PC-3 (cell line): ENCODE measurements around the gene CMBL. TPM values are rescaled to one million over a fixed set of nuclear protein-coding genes. Genes with fewer than 3 reads are reported as not detected.
A peak's percentile ranks its signal among the peaks of the same experiment; 100 is the strongest.

Source experiments
- ATAC-seq: fragments of 200-7000 bp; cut with Tn5 transposase; 2 replicates; pipeline ENCODE4 v1.9.1; 2020; ENCODE audit warnings: mild to moderate bottlenecking, moderate library complexity
- BruUV-seq: library from RNA; stranded (reverse); fragments of 400-500 nt; replicated peaks from 2 replicates; lab custom pipeline; 2021; lab: Mats Ljungman, UMichigan
- CTCF ChIA-PET: fragments of 300-600 bp; sonication (Branson Sonifier 250); formaldehyde crosslinking; loops from one replicate; lab custom pipeline; 2022; ENCODE audit warnings: antibody characterized with exemption; lab: Charles Lee
- POLR2A ChIA-PET: fragments of 300-600 bp; sonication (Branson Sonifier 250); formaldehyde crosslinking; loops from one replicate; lab custom pipeline; 2022; ENCODE audit warnings: antibody characterized with exemption; ENCODE audit not compliant: unreplicated experiment; lab: Charles Lee
- DNase-seq: peaks from one replicate; pipeline ENCODE4 v3.0.0-alpha.2; 2015
- H2AFZ ChIP-seq: fragments of 300-600 bp; sonication (generic); 2 replicates; pipeline ENCODE4 v1.6.0; 2016; ENCODE audit warnings: antibody characterized with exemption, low read length
- H3F3A ChIP-seq: fragments of 300-600 bp; sonication (generic); one replicate; pipeline ENCODE4 v1.6.0; 2017; ENCODE audit warnings: antibody characterized with exemption, low read length, control low read depth, mild to moderate bottlenecking; ENCODE audit not compliant: unreplicated experiment
- H3K27ac ChIP-seq: fragments of 300-600 bp; sonication (generic); 2 replicates; pipeline ENCODE4 v1.5.1; 2016; ENCODE audit warnings: mild to moderate bottlenecking, low read length
- H3K27me3 ChIP-seq: fragments of 300-600 bp; sonication (generic); 2 replicates; pipeline ENCODE4 v1.6.1; 2016; ENCODE audit warnings: low read length, mixed read lengths
- H3K36me3 ChIP-seq: fragments of 300-600 bp; sonication (generic); 2 replicates; pipeline ENCODE4 v1.6.1; 2016; ENCODE audit warnings: low read depth, mixed run types, low read length, mixed read lengths
- H3K4me1 ChIP-seq: fragments of 300-600 bp; sonication (generic); 2 replicates; pipeline ENCODE4 v1.5.1; 2016; ENCODE audit warnings: low read length; ENCODE audit not compliant: insufficient read depth
- H3K4me2 ChIP-seq: fragments of 300-600 bp; sonication (generic); 2 replicates; pipeline ENCODE4 v1.6.0; 2016; ENCODE audit warnings: low read length
- H3K4me3 ChIP-seq: fragments of 300-600 bp; sonication (generic); 2 replicates; pipeline ENCODE4 v1.5.1; 2016; ENCODE audit warnings: mild to moderate bottlenecking, low read length, mixed read lengths
- H3K79me2 ChIP-seq: fragments of 300-600 bp; sonication (generic); 2 replicates; pipeline ENCODE4 v1.6.1; 2017; ENCODE audit warnings: low read length, mixed read lengths
- H3K9ac ChIP-seq: fragments of 300-600 bp; sonication (generic); 2 replicates; pipeline ENCODE4 v1.6.0; 2016; ENCODE audit warnings: mild to moderate bottlenecking, low read length
- H3K9me2 ChIP-seq: fragments of 300-600 bp; sonication (generic); replicated peaks from 2 replicates; pipeline ENCODE4 v1.6.1; 2016; ENCODE audit warnings: mixed run types, low read length, mixed read lengths
- H3K9me3 ChIP-seq: fragments of 300-600 bp; sonication (generic); 2 replicates; pipeline ENCODE4 v1.6.1; 2016; ENCODE audit warnings: low read length, mixed read lengths
- H4K20me1 ChIP-seq: fragments of 300-600 bp; sonication (generic); 2 replicates; pipeline ENCODE4 v1.6.1; 2016; ENCODE audit warnings: low read length, mixed read lengths
- EZH2 ChIP-seq: fragments of 300-600 bp; sonication (generic); IDR thresholded peaks from one replicate; pipeline ENCODE4 v1.6.1; 2017; ENCODE audit warnings: antibody characterized with exemption, mild to moderate bottlenecking, low read length; ENCODE audit not compliant: unreplicated experiment
- EZH2phosphoT487 ChIP-seq: fragments of 300-600 bp; sonication (generic); IDR thresholded peaks from 2 replicates; pipeline ENCODE4 v1.6.1; 2018; ENCODE audit warnings: mild to moderate bottlenecking, antibody characterized with exemption, low read length, borderline replicate concordance
- intact Hi-C: fragments of 100-400 bp; cut with micrococcal nuclease; formaldehyde crosslinking; loops from 2 replicates; pipeline ENCODE4 v1.9.0; 2023
- total RNA-seq: library from RNA; depleted of rRNA; stranded (reverse); fragments of >200 nt; gene quantifications from 2 replicates; pipeline ENCODE4 v1.2.3, GENCODE V29; 2014
- TF ChIP-seq, protein P1 (sequence below): fragments of 300-600 bp; sonication (generic); conservative IDR thresholded peaks from 2 replicates; pipeline ENCODE4 v1.5.1; 2017; ENCODE audit warnings: antibody characterized with exemption, low read depth, mild to moderate bottlenecking, low read length

Gene CMBL
- total RNA-seq, 1 experiment from 2014 or later, result 35.7 TPM

DNA sequence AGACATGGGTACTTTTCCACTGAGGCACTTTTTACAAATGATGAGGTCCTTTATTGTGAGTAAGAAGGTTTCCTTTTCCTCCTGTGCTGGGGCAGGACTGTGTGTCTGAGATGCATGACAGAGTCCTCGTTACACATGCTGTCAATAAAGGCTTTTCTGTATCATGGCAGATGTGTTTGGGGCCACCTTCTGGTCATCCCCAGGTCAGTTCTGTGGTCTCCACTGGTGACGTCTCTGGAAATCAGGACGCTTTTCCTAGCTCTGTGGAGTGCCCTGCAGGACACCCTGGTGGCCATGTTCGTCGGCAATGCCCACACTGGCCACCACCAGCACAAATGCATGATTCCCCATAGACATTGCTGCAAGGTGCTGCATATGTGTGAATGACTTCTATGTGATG lies 2.8 kb downstream of the CMBL start:
- intact Hi-C loops, result no loop called here
- ATAC-seq (no peak), DNase-seq (no peak)
- Histone ChIP-seq H3K4me1 (peaks cover 44% of the 10 kb centered on the region), H3F3A (peaks cover 6% of the 10 kb centered on the region), H2AFZ (no peak overlapping the region), H3K27me3 (no peaks in the 10 kb centered on the region), H4K20me1 (no peaks in the 10 kb centered on the region), H3K27ac (no peak overlapping the region), H3K9me3 (no peaks in the 10 kb centered on the region), H3K4me2 (0 out of 2 replicates have a peak overlapping the region, but pooled peaks have one; percentile 92), H3K9ac (no peak overlapping the region), H3K9me2 (no peaks in the 10 kb centered on the region), H3K79me2 (peaks cover 71% of the 10 kb centered on the region), H3K36me3 (peaks cover 22% of the 10 kb centered on the region), H3K4me3 (no peak overlapping the region)
- TF ChIP-seq, protein P1, sequence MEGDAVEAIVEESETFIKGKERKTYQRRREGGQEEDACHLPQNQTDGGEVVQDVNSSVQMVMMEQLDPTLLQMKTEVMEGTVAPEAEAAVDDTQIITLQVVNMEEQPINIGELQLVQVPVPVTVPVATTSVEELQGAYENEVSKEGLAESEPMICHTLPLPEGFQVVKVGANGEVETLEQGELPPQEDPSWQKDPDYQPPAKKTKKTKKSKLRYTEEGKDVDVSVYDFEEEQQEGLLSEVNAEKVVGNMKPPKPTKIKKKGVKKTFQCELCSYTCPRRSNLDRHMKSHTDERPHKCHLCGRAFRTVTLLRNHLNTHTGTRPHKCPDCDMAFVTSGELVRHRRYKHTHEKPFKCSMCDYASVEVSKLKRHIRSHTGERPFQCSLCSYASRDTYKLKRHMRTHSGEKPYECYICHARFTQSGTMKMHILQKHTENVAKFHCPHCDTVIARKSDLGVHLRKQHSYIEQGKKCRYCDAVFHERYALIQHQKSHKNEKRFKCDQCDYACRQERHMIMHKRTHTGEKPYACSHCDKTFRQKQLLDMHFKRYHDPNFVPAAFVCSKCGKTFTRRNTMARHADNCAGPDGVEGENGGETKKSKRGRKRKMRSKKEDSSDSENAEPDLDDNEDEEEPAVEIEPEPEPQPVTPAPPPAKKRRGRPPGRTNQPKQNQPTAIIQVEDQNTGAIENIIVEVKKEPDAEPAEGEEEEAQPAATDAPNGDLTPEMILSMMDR, result peak; percentile 32; the same call in 1 of the 2 replicates
- no peak for TF ChIP-seq EZH2
- no peak for TF ChIP-seq EZH2phosphoT487
- ChIA-PET POLR2A (no interaction called here), CTCF (interaction anchor here (0.9 kb wide), 1 partner anchor 59 kb away, joined by 7 read pairs; no protein-coding TSS in a partner anchor)
- BruUV-seq, result no TSS peak

DNA sequence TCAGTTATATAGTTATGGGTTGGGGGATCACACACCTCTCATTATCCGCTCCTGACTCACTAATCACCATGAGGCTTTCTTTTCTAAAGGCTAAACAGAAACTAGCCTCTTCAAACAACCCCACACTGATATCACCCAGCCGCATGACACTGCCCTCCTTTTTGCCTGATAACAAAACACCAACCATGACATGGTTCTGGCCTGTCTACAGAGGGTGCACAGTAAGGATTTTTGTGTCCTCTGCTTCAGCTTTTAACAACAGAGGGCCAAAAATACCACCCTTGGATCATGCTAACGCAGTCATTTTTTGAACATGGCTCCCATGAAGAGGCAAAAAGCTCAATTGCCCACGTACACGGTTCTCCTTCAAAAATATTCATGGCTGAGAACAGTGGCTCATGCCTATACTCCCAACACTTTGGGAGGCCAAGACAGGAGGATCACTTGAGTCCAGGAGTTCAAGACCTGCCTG lies 4.0 kb downstream of the CMBL start:
- H3K27me3 ChIP-seq, result no peaks in the 10 kb centered on the region
- ATAC-seq, result no peak
- no peak overlapping the region for H2AFZ ChIP-seq
- TF ChIP-seq, protein P1, result no peak
- TF ChIP-seq EZH2phosphoT487, result no peak
- TF ChIP-seq EZH2, result no peak
- peaks cover 80% of the 10 kb centered on the region for H3K79me2 ChIP-seq
- no peak for DNase-seq
- peaks cover 27% of the 10 kb centered on the region for H3K36me3 ChIP-seq
- no TSS peak for BruUV-seq
- no peak overlapping the region for H3K4me2 ChIP-seq
- no peak overlapping the region for H3K9ac ChIP-seq
- H4K20me1 ChIP-seq, result no peaks in the 10 kb centered on the region
- H3K4me1 ChIP-seq, result peaks cover 32% of the 10 kb centered on the region
- no peak overlapping the region for H3K27ac ChIP-seq
- POLR2A ChIA-PET, result no interaction called here
- H3F3A ChIP-seq, result no peaks in the 10 kb centered on the region
- CTCF ChIA-PET, result no interaction called here
- no peak overlapping the region for H3K4me3 ChIP-seq
- no peaks in the 10 kb centered on the region for H3K9me2 ChIP-seq
- intact Hi-C loops, result no loop called here
- no peaks in the 10 kb centered on the region for H3K9me3 ChIP-seq

DNA sequence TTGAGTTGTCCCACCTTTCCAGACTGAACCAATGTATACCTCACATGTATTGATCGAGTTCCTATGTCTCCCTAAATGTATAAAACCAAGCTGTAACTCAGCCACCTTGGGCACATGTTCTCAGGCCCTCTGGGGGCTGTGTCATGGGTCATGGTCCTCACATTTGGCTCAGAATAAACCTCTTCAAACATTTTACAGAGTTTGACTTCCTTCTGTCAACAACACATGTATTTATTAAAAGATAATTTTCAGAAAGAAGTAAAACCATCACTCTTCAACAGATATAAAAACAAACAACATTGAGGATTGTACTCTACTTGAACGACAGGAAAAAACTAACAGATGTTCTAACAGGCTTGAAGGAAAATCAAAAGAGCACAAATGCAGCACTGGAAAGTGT lies 4.5 kb downstream of the CMBL start:
- DNase-seq (no peak), ATAC-seq (no peak)
- POLR2A ChIA-PET, result no interaction called here
- no peak for TF ChIP-seq EZH2phosphoT487
- TF ChIP-seq, protein P1, result no peak
- Histone ChIP-seq H3K27me3 (no peaks in the 10 kb centered on the region), H2AFZ (no peak overlapping the region), H3K36me3 (peaks cover 27% of the 10 kb centered on the region), H3K9me2 (no peaks in the 10 kb centered on the region), H3K4me3 (no peak overlapping the region), H4K20me1 (no peaks in the 10 kb centered on the region), H3K4me1 (peaks cover 30% of the 10 kb centered on the region), H3K27ac (no peak overlapping the region), H3K9me3 (no peaks in the 10 kb centered on the region), H3K4me2 (no peak overlapping the region), H3K79me2 (peaks cover 83% of the 10 kb centered on the region), H3F3A (no peaks in the 10 kb centered on the region), H3K9ac (no peak overlapping the region)
- CTCF ChIA-PET, result no interaction called here
- BruUV-seq, result no TSS peak
- intact Hi-C loops, result no loop called here
